NCI-H526 treated with DMSO at 0.1 percent for 48 hours (cell line): ENCODE data around the gene TRIM71.
"Not testable (repeated sequence)": the region's sequence is repeated elsewhere in the genome, so short reads cannot be mapped to it uniquely, and the experiment has no call there.

Experiments
- DNase-seq: peaks from one replicate; lab custom pipeline; 2025; lab: John Stamatoyannopoulos, UW

The TRIM71 gene

DNA sequence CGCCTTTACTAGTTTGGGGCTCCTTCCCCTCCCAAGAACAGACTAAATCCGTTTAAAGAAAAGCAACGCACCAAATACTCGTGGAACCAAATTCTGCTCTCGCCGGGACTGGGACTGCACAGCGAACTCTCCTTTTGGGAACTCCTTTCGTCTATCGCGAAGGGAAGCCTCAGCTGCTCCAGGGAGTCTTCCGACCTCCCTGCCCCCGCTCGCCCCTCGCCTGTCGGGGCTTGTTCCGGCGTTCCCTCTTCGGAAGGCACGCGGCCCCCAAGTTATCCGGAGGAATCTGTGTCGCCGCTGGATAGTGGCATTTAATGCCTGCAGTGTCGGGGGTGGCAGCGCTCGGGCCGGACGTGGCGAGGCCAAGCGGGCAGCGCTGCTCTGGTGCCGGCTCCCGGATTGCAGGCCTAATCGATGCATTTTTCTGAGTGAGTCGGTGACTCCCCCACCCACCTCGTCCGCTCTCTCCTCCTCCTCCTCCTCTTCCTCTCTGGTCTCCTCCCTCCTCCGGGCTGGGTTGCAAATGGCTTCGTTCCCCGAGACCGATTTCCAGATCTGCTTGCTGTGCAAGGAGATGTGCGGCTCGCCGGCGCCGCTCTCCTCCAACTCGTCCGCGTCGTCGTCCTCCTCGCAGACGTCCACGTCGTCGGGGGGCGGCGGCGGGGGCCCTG lies at the start of gene TRIM71:
Gene TRIM71, plus strand, starts transcription at position 440 of the 671 bp plus-strand sequence. Its CDS starts 84 bp downstream, at position 524.
- DNase-seq: peak; percentile 34

DNA sequence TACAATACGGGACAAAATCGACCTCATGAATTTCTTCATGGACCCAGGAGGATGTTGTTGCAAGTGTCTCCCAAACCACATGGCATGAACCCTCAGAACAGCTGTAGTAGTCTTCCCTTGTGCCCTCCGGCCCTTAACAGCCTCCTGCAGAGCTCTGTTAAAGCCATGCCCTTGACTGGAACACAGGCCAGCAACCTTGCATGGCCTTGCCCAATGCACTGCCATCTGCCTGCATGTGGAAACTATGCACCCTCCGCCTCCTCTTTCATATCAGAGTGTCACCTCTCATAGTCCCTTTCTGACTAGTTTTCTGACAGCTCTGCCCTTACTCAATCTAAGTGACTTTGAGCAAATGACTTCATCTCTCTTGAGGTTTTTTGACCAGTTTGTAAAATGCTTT lies 39.4 kb upstream of the TRIM71 start:
- DNase-seq: no peak

DNA sequence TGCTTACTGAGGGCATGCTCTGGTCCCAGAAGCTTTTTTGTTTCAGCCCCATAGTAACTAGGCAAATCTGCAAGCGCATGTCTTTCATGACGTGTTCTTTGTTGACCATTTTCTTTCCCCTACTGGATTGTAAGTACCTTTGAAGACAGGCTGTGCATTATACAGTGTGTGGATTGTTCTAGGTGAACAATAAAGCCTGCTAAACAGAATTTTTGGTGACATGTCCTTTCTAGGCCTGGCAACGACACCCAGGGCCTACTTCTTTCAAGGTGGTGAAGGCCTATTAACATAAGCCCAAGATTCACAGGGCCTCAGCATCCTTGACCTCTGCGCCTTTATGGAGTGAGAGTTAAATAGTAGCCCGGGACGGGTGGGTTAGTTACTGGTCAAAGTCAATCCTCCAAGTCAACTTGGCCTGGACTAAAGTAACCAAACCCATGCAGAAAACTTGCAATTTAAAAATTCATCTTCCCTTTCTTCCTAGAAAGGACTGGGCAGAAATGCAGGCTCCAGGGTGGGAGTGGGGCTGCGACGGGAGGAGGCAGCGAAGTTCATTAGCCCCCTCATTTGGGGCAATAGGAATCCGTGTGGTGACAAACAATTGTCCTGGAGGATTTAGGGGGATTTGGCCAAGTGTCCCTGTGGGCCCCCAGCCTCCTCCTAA lies 37.6 kb upstream of the TRIM71 start:
- DNase-seq: no peak

DNA sequence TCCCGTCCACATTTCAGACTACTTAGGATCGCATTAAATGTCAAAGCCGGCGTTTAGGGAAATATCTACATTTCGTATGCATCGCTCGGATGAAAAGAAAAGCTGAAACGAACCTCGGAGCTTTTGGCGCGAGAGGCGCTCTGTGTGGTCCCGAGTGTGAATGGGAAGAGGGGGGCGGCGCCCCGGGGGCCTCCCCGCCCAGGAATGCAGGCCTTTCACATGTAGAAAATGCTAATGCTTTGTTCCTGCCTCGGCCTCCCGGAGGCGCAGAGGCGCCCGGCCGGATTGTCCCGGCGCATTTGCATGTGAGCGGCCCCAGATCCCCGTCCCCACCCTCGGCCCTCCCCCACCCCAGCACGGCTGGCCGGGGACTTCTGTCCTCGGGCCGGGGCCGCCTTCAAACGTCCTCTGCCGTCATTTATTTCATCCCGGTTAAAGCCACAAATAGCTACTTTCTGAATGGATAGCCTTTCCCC lies 37.0 kb upstream of the TRIM71 start:
- peak; percentile 80 for DNase-seq

DNA sequence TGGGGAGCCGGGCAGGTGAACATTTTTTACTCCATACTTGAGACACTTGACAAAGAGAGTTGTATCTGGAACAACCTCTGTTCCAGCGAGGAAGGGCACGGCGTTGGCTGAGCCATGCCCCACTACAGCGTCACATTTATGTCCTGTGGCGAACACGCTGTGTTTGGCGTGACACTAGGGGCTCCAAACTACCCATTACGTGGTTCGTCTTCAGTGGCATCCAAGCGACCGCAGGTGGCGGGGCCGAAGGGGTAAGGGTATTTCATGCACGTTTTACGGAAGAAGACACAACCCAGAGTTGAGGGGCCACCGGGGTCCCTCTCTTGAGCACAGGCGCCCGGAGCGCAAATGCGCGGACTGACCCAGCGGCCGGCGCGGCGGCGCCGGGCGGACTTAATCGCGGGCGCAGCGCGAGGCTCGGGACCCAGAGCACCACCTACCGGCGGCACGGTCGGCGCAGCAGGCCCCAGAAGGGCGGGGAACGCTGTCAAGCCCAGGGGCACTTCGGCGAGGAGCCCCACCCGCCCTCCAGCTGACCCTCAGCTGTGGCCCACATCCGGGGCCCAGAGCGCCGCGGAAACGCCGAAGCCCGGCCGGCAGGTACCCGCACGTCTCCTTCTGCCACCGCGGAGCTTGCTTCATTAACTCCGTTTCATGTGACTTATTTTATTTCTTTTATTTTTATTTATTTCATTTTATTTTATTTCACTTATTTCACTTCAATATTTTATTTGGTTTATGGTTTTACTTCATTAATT lies 36.4 kb upstream of the TRIM71 start:
- peak; percentile 80 for DNase-seq

DNA sequence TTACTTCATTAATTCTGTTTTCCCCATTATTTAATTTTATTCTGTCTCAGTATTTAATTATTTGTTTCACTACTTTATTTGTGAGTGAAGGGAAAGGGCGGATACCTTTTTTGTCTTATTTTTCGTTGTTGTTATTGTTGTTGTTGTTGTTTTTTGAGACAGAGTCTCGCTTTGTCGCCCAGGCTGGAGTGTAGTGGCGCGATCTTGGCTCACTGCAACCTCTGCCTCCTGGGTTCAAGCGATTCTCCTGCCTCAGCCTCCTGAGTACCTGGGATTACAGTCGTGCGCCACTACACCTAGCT lies 35.9 kb upstream of the TRIM71 start:
- DNase-seq: not testable (repeated sequence)

DNA sequence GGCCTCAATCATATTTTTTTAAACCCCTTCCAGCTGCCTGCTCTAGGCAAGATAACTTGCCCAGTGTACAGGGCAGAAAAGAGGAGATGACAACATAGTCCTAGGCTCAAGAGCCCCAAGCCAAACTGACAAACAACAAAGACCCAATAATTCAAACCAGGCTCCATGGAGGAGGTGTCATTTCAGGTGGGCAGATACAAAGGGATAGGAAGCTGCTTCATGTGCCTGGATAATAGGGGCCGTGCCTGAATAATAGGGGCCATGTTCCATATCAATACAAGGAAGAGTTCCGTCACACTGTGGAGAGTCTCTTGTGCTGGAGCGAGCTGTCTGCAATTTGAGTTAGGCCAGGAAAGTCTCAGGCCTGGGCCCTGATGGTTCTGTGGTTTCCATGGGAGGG lies 35.4 kb upstream of the TRIM71 start:
- DNase-seq: no peak

DNA sequence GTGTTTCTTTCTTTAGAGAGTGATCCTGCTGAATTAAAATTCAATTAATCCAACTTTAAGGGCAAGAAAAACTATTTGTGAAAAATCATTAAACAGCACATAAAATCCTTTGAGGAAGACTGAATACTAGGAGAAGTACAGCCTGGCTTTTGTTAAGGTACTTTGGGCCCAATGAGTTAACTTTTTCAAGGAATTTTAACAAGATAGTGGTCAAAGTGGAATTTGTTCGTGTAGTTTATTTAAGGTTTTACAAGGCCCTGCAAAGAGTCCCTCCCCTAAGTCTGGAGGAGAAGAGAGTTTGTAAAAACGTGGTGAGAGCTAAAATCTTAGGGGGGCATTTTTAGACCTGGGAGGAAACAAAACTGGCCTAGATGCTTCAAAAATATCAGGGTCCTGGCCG lies 26.0 kb upstream of the TRIM71 start:
- no peak for DNase-seq

DNA sequence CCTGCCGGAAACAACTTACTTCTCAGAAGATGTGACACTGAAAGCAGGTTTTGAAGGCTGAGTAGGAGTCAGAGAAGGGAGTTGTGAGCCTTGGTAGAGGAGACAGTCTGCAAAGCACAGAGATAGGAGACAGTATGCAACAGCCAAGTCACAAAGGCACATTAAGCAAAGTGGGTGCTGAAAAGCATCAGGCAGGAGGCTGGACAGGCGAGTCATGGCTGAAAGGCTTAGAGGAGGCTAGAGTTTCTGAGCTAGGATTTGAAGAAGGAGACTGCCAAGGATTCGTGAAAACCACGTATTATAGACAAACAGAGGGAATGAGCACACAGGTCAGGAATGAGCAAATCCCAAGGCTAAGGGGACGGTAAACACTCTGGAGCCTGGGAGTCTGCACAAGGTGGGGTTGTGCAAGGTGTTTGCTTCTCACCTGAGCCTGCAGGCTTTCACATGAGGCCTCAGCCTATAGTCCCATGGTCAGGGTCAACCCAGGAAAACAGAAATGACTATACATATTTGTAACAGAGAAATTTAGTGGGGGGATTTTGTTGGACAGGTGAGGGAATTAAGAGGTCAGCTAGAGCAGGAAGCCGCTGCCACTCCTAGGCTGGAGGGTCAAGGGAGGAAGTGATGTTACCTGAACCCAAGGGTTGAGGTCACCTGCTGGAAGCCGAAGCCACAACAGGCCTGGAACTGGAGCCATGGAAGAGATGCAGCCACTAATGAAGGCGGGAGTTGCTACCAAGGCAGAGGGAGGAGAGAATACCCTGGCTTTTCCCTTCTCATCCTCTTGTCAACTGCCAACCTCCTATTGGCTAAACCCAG lies 23.1 kb upstream of the TRIM71 start:
- no peak for DNase-seq

DNA sequence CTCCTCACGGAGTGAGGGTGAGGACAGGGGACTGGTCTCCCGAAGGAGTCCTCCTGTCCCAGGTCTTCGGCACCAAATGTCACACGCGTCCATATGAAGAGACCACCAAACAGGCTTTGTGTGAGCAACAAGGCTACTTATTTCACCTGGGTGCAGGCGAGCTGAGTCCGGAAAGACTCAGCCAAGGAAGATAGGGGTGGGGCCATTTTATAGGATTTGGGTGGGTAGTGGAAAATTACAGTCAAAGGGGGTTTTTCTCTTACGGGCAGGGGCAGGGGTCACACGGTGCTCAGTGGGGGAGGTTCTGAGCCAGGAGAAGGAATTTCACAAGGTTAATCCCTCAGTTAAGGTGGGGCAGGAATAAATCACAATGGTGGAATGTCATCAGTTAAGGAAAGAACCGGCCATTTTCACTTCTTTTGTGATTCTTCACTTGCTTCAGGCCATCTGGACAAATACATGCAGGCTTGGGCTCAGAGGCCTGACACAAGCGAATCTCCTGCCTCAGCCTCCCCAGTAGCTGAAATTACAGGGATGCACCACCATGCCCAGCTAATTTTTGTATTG lies 21.3 kb upstream of the TRIM71 start:
- DNase-seq: not testable (repeated sequence)

DNA sequence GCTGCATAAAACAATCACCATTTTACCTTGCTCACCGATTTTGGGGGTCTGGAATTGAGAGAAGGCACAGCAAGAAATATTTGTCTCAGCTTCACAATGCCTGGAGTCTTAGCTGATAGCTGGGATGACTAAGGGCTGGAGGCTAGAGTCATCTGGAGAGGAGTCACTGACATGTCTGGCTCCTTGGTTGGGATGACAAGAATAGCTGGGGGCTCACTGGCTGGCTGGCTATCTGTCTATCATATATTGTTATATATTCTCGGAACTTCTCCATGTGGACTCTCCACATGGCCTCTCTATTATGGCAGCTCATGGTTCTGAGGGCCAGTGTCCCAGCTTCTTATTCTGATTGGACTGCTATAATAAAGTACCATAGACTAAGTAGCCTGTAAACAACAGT lies 20.0 kb upstream of the TRIM71 start:
- no peak for DNase-seq

DNA sequence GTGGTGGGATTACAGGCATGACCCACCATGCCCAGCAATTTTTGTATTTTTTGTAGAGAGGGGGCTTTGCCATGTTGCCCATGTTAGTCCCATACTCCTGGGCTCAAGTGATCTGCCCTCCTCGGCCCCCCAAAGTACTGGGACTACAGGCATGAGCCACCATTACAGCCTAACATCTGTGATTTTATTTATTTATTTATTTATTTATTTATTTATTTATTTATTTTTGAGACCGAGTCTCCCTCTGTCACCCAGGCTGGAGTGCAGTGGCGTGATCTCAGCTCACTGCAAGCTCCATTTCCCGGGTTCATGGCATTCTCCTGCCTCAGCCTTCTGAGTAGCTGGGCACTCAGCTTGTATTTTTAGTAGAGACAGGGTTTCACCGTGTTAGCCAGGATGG lies 16.4 kb upstream of the TRIM71 start:
- not testable (repeated sequence) for DNase-seq

DNA sequence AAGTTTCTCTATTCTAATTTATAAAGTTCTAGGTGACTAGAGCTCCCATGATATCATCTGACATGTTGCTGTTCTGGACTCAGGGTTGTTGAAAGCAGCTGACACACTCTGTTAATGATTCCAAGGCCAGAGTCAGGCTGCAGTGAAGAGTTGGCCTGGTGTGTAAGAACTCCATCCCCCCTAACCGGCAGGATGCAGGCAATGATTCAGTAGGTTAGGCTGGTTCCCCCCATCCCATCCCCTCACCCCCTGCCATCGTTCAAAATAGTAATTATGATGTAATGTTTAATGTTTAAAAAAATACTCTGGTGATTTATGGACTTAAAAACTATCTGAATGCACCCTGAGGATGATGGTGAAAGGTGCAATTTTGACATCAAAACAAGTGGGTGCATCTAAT lies 4.6 kb upstream of the TRIM71 start:
- DNase-seq: no peak

DNA sequence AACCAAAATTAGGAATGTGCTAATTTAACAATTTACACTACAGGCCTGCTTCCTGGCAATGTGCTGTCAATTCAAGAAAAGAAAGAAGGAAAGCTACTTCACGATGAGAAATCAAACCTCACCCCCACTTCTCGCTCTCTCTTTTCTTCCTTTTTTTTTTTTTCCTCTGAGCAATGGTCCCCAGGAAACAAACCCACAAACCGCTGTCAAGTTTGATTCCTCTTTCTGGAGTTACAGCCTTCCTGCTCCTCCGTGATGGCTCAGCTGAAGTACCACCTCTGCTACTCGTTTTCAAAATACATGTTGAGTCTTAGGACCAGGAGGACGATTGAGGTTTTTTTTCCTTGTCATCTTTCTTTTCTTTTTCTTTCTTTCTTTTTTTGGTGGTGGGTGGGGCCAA lies 3.4 kb upstream of the TRIM71 start:
- no peak for DNase-seq

DNA sequence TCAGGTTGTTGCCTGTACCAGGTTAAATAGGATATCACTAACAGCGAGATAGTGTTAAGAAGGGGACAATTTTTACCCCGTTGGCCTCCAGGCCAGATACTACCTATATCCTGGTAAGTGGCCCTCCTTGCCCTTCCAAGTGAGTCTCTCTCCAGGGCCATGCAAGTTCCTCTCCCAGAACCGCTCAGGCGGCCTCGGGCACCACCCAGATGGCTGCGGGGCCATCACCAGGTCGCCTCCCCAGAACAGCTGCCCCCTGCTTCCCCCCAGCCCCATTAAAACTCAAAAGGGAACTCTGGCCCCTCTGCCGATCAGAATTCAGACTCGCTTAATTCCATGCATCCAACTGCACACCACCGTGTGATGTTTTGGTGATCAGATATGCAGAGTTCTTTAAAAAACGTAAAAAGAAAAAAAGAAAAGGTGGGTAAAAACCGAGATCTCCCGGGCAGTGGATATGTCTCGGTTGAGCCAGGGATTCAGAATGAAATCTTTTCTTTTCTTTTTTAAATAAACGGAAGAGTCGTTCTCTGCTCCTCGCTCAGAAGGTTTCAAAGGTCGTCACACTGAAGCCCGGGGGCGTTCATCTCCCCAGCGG lies 1.9 kb upstream of the TRIM71 start:
- peak; percentile 17 for DNase-seq

DNA sequence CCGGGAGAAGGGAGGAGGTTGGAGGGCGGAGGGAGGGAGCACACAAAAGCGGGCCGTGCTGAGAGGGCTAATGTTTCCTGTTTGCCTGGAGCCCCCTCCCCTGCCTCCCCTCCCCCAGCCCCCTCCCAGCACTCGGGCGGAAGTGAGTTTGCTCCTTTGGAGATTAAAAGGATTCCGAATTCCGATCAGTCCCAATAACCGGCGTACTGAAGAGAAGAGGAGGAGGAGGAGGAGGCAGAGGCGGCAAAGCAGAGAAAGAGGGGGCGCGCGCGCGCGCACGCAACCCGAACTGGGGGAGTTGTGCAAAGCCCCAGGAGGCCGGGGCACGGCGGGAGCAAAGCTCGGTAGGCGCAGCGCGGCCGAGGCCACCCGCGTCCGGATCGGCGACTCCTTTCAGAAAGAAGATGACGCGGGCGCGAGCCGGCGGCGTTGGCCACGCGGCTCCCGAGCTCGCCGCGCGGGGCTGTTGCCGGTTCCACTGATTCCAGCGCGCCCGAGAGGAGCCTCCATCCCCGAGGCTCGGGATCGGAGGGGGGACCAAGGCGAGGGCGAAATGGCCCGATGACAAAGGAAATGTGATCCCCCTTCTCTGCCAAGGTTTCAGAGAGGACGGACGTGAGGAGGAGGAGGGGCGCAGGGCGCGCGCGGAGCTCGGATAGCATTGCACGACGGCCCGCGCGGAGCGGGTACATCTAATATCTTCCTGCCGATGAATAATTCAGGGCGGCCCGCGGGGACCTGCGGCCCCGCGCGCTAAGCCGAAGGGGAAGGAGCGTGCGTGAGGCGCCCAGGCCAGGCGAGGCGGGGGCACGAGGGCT lies 1.1 kb upstream of the TRIM71 start:
- peak; percentile 43 for DNase-seq

DNA sequence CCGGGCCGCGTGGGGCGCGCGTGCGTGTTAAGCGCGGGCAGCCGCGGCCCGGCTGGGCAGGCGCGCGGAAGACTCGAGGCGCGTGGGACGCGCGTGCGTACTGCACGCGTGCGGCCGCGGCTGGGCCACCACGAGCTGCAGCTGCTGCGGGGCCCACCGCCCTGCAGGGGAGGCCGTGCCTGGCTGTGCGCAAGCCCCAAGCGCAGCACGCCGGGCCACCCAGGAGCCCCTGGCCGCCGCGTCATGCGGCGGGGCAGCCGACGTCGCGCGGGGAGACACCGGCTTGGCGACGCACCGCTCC lies 590 bp upstream of the TRIM71 start:
- no peak for DNase-seq

DNA sequence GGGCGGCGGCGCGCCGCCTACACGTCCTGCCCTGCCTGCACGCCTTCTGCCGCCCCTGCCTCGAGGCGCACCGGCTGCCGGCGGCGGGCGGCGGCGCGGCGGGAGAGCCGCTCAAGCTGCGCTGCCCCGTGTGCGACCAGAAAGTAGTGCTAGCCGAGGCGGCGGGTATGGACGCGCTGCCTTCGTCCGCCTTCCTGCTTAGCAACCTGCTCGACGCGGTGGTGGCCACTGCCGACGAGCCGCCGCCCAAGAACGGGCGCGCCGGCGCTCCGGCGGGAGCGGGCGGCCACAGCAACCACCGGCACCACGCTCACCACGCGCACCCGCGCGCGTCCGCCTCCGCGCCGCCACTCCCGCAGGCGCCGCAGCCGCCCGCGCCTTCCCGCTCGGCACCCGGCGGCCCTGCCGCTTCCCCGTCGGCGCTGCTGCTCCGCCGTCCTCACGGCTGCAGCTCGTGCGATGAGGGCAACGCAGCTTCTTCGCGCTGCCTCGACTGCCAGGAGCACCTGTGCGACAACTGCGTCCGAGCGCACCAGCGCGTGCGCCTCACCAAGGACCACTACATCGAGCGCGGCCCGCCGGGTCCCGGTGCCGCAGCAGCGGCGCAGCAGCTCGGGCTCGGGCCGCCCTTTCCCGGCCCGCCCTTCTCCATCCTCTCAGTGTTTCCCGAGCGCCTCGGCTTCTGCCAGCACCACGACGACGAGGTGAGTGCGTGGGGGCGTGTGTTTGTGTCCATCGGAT lies 602 bp downstream of the TRIM71 start:
- DNase-seq: no peak

DNA sequence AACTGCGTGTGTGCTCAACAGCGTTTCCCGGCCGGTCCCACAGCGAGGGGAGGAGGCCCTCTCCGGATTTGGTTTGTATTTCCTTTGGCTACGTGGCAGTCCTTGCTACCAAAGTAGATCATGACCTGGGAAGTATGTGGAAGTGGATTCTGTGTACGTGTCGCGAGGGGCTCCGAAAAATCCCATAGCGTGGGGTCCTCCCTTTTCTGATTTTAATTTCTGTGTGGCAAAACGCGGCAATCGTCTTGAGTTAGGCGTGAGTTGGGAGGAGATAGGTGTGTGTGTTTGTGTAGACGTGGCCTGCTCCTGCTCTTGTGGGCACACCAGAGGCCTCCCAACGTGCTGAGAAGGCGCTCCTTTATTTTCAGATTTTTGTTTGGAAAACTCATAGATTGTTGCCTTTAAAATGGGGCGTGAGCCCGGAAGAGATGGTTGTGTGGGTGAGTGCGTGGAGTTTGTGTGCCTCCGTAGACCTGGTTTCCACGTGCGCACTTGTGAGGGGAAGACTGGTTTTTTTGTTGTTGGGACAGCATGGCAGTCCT lies 1.2 kb downstream of the TRIM71 start:
- DNase-seq: peak; percentile 47
